Stimulated activated CD8-positive, alpha-beta memory T cell treated with anti-CD3 and anti-CD28 coated beads, Interleukin-12 subunit alpha, Interleukin-12 subunit beta, amount 100 ng/mL, for 1 hour (primary cell): ENCODE results near the gene KIAA1217.
"Not testable (repeated sequence)": the region's sequence is repeated elsewhere in the genome, so short reads cannot be mapped to it uniquely, and the experiment has no call there.

Experiments used
- DNase-seq: peaks from one replicate; pipeline ENCODE4 v3.0.0-alpha.2; 2020; ENCODE audit warnings: low read depth

The KIAA1217 gene

DNA sequence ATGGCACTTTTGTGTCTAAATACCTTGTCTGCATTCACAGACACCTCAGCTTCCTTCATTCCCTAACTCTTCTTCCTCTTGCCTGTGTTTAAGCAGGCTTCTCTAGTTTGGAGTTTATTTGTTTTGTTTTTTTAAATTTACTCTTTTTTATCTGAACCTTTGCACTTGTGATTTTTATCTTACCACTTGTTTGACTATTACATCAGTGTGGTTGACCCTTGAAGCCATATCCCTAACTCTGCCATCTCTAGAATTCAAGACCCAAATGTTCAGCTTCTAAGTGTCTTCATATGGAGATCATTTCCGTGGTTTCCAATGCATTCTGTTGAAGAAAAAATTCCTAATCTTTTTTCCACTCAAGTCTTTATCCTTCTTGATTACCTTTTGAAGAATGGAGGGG is 233.3 kb downstream of the KIAA1217 start:
- DNase-seq, result no peak

DNA sequence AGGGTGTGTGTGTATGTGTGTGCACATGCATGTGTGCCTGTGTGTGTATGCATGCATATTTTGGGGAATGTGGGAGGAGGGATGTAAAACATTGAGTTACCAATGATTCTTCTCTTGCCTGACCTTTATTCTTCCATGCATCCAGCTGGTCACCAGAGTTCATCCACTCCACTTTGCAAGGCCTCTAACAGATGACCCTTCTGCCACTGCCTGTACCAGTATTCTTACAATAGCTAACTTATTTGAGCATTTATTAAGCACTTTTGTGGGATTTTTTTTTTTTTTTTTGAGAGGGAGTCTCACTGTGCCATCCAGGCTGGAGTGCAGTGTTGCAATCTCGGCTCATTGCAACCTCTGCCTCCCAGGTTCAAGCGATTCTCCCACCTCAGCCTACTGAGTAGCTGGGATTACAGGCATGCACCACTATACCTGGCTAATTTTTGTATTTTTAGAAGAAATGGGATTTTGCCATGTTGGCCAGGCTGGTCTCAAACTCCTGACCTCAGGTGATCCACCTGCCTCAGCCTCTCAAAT is 233.8 kb downstream of the KIAA1217 start:
- DNase-seq, result not testable (repeated sequence)

DNA sequence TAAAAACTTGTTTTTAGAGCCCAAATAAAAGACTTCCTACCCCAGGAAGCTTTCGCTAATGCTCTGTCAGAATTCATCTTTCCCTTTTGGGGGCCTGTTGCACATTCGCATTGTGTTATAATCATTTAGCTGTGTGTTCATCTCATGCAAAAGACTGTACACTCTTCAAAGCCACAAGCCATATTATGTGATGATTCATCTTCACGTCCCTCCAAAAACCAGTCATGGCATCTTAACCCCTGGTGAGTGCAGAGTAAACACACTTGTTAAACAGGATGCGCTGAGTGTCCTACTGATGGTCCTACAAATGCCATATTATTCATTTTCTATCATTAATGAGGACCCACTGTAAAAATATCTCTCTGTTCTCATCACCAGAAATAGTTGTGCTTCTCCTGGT is 235.4 kb downstream of the KIAA1217 start:
- no peak for DNase-seq

DNA sequence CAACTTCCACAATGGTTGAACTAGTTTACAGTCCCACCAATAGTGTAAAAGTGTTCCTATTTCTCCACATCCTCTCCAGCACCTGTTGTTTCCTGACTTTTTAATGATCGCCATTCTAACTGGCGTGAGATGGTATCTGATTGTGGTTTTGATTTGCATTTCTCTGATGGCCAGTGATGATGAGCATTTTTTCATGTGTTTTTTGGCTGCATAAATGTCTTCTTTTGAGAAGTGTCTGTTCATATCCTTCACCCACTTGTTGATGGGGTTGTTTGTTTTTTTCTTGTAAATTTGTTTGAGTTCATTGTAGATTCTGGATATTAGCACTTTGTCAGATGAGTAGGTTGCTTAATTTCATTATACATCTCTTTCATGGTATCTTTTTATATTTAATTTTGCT is 237.0 kb downstream of the KIAA1217 start:
- not testable (repeated sequence) for DNase-seq

DNA sequence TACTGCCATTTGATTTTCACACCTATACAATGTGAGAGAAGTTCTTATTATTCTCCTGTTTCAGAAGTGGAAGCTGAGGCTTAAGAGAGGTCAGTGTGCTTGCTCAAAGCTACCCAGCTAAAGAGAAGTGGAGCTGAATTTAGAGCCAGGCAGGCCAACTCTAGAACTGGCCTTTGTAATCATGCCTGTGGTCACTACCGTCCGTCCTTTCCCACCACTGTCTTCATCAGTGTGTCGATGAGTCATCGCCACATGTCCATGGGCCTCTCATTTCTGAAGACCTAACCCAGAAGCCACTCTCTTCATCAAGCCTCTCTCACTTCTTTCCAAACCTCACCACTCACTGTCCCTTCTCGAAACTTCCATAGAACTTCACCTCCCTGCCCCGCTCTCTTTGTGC is 237.8 kb downstream of the KIAA1217 start:
- no peak for DNase-seq

DNA sequence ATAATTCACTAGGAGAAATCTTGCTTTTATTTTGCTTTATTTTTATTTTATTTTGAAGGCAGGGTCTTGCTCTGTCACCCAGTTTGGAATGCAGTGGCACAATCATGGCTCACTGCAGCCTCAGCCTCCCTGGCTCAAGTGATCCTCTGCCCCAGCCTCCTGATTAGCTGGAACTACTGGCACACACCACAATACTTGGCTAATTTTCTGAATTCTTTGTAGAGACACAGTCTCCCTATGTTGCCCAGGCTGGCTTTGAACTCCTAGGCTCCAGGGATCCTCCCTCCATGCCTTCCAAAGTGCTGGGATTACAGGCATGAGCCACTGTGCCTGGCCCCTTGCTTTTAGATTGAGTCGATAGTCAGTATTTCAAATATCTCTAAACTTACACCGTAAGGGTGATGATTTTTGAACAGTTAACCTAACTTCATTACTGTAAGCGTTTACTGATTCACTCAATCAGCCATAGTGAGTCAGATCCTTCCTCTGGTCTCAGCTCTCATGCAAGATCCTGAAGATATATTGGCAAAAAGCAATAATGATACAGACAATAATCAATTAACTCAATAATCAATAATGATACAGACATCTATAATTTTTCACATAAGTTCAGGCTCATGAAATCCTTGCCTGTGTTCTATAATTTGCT is 239.5 kb downstream of the KIAA1217 start:
- no peak for DNase-seq

DNA sequence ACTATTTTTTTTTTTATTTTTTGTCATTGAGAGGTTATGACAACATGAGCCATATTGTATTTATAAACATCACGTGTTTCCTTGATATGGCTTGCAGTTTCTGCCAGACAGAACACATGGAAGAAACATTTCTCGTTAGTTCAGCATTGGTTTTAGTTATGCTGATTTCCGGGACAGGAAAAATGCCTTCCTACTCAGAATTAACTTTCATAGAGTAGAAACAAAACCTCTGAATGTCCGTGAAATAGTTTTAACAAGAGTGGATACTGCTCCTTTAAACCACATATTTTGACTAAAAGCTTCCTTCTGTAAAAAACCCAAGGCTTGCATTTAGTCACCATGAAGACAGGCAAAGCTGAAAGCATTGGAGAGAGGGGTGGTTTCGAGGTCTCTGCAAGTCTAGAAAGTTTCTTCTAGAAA is 240.4 kb downstream of the KIAA1217 start:
- DNase-seq, result no peak

DNA sequence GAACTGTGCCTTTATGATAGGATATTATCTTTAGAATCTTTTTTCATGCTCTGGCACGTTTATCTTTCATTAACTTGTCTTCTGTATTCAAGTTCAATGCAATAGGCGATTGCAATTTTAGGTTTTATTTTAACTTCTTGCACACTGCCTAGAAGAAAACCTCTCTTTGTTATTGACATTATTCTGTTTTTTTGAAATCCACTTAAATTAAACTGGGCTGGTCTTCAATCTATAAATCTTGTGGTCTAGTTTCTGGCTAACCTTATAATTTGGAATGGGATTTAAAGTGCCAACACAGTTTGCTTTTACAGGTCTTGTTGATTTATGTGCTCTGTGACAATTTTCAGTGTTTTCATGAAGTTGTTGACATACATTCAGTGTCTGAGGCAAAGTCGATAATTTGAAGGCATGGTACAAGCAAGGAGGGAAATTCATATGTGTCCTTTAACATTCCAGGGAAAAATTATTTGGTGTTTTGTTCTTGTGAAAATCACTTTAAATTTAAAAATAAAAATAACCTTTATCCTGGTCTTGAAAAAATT is 240.9 kb downstream of the KIAA1217 start:
- no peak for DNase-seq

DNA sequence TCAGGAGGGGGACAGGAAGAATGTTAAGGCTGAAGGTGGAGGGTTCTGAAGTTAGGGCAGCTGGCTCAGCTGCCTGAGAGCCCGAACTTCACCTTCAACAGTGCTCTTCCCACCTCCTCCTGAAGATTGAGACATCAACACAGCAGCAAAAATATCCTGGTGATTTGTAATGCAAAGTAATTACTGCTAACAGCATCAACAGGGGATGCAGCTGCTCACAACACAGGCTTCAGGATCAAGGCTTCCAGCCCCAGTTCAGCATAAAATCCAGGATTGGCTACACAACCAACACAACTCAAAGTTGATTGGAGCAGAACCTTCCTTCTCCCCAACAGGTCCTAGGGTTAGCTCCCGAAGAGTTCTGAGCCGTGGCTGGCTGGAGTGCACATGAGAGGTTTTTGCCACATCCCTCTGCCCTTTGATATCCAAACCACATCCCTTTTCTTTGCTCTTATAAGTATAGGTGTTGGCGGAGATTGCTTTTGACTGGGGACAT is 242.4 kb downstream of the KIAA1217 start:
- DNase-seq, result no peak

DNA sequence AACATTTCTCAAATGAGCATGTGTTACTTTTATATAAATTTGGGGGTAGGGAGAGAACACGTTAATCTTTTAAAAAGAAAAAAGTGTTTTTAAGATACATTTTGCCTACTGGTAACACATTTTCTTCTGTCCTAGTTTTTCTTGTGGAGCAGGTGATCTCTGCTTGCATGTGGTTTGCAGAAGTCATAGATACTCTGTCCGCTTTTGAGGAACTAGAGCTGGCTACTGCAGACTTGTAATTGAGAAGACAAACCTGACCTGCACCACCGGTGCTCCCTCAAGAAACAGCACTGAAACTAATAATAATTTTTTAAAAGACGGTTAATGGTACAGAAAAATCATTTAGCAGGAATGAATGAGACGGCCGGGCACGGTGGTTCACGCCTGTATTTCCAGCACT is 243.1 kb downstream of the KIAA1217 start:
- no peak for DNase-seq

DNA sequence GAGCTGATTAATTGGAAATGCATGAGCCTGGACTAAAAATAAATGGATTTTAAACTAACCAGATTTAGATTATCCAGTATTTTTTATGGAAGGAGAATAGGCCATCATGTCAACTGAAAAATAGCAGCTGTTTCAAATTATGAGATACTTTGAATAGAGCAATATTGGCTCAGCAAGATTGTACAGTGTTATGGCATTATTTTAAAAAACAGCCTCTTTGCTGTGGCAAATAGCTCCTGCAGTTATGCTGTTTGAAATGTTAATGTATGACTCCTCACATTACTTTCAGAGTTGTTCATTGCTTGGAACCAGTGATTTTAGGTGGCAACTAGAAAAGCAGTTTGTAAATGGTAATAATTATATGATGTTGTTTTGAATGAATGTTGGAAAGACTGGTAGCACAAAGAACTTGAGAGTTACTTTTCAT is 244.5 kb downstream of the KIAA1217 start:
- DNase-seq, result no peak

DNA sequence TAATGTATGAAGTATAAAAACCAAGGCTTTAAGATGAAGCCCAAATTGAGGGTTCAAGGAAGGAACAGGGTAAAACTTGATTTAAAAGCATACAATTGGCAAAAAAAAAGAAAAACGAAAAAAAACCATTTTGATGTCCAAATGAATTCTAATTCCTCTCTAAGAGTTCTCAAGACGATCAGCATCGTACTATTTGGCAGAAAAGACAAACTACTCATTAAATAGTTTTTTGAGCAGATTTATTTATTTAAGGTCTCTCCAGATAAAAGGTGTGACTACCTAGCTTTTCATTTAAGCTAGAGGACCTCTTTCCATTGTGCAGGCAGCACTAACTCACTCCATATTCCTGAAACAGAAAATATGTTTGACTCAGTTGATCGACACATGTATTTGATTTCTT is 245.0 kb downstream of the KIAA1217 start:
- no peak for DNase-seq

DNA sequence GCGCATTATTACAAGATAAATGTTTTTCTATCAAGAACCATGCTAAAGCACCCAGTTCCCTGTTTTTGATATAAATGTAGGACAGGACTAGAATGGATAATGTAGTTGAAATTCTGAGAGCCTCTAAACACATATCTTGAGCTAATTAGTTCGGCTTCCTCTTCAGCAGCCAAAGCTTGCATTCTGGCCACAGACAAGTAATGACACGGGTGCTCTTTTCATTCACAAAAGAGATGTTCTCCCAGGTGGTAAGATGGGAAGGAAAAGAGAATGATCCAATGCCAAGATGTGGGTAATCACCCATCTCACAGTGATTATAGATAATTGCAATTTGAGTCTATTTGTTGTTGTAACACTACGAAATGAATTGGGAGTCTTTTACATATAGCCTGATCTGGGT is 246.5 kb downstream of the KIAA1217 start:
- no peak for DNase-seq

DNA sequence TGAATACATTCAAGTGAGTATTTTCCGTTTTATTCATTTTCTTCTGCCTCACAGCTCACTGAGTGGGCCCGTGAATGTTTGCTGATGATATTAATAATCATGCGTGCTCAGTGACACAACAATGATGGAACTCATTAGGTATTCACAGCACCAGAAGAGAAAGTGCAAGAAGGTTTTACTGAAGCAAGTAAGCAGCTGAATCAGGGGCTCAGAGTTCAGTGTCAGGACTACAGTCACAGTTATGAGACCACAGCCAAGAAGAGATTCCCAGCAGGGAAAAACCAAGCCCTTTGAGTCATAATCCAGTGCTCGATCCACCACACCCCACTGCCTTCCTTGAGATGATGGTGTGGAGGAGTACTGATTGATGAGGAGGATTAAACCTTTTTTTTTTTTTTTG is 247.4 kb downstream of the KIAA1217 start:
- no peak for DNase-seq

DNA sequence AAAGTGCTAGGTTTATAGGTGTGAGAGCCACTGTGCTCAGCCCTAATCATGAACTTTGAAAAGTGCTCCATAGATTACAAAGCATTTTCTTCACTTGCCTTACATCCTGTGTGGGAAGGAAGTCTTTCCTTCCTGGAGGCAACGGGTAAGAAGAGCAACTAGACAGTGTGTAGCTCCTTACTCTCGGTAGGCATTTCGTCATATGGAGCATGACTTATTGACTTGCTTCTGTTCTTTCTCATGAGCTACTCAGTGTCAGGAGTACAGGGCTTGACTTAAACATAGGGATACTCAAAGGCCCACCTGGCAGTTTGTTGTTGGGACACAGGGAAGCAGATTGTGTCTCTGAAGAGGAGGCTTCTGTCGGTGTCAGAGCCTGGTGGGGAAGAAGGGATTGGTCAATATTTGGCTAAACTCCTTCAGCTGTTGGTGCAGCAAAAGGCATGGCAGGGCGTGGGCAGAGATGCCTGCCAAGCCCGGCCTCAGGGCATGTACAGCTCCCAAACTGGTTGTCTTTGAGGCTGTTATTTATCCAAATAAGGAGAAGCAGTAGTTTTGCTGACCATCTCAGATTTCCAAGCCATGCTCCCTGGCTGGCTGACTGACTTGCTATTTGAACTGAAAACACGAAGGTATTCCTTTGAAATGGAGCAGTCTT is 248.9 kb downstream of the KIAA1217 start:
- no peak for DNase-seq

DNA sequence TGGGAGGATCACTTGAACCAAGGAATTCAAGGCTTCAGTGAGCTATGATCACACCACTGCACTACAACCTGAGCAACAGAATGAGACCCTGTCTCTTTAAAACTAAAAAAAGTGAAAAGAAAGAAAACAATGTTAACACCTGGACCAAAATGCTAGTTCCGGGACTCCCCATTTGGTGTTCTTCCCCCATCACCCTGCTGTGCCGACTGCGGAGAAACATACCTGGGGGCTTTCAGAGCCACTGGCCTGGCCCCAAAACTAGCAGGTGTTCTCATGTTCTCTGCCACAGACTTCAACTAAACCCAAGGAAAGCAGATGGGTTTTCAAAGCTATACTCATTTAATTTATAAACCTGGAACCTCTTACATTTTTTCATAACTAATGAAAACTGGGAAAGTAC is 250.9 kb downstream of the KIAA1217 start:
- no peak for DNase-seq

DNA sequence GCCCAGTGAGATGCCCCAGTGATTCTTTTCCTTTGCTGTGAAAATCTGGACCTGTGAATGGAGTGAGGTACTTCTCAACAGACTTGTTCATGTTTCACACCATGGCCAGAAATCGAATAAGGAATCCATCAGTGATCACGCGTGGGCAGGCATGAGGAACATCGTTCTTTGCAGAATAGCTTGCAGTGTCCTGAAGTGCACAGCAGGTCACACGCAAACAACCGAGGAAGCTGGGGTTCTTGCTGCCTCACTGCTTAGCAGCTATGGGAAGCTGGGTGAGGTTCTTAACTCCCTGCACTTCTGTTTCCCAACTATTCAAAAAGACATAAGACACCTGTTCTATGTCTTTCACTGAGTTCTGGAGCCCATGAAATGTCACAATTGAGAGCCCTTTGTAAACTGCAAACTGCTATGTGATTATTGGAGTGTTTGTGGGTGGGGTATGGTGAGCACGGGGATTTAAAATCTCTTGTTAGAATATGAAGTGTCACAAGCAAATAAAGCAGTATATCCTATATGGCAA is 253.4 kb downstream of the KIAA1217 start:
- DNase-seq, result no peak

DNA sequence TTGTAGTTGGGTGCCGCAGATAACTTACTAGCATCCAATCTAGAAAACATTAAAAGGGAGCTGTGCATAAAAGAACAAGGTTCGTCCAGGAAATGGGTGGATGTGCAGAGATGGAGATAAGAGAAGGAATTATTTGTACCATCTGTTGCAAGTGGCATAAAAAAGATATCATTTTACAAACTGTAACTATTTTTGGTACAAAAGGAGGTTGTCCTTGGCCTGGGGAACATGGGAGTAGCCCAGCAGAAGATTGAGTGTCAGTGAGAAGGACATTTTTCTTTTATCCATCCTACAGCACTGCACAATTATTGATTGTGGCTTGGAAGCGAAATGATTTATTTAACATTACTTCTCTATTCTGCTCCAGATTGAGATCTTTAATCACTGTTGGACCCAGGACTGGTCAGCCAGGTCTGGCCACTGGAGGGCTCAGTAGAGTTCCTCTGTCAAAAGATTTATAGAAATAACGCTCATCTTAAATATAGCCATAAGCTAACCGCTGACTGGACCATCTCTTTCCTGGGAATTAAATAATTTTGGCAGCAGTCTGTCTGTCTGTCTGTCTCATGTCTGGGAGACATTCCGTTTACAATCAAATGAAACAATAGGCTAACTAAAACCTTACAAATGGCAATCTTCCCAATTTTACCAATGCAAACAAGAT is 254.1 kb downstream of the KIAA1217 start:
- no peak for DNase-seq

DNA sequence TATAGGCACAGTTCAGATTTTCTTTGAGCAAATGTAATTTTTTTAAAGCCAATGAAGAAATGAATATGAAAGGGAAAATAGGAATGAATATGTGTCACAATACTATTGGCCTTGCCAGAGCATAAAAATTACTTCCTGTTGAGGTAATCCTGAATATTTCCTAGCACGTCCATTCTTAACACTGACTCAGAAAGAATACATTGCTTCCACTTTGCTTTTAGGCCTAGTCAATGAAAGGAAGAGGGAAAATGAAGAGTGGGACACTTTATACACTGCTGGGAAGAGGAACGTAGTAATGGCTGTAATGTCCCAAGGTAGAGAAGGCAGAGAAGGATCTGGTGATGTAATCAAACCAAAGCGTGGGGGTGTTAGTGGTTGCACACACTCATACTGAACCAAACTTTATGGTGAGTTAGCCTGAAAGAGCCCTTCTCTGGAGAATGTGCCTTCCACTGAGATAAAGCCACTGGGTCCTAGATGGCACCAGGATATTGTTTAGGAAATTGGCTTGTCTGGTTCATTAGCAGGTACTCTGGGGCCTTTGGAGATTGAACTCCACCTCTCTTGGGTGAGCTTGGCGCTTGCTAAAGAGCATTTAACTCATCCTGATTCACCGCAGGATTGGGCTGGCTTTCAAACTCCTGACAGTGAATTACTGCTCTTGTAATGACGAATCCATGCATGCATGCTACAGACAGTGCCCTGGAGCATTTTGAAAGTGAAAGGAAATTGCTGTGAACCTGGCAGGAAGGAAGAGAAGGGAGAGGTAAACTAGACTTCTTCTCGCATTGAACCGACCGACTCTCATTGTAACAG is 254.9 kb downstream of the KIAA1217 start:
- no peak for DNase-seq

DNA sequence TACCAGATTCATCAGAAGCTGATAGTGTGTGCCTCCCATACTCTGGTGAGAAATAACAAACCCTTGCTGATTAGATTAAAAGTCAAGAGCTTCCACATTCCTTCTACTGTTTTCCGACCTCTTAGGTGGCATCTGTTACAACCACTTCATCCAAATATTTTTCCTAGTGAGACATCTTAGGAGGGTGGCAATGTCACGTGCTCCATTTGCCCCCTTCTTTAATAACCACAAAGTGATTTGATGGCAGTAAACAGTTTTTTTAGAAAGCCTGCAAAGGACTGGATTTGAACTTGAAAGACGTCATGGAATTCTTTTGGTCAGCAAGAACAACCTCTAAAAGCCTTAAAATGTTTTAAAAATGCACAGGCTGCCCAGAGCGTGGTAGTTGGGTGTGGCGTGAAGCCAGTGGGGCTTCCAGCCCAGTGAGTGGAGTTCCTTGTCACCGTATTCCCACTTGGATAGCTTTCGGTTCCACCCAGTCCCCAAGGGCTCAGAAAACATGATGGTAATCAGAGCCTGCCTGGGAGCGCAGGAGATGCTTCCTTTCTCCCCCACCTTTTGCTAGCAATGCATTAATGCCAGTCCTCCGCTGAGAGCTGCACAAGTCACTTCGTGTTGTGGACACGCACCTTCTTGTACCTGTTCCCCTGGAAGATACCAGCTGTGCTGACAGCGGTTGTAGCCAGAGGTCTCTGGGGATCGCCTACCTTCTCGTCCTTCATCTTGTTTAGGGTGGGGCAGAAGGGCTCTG is 256.4 kb downstream of the KIAA1217 start:
- no peak for DNase-seq
